Activated B cell treated with CpG ODN at 0.5 μM for 24 hours (primary cell): ENCODE data around the gene NLRP6. TPM values are rescaled to one million over a fixed set of nuclear protein-coding genes. Genes with fewer than 3 reads are reported as not detected.
"Not testable (repeated sequence)": the region's sequence is repeated elsewhere in the genome, so short reads cannot be mapped to it uniquely, and the experiment has no call there.

Experiments used
- ATAC-seq: fragments of 200-7000 bp; cut with Tn5 transposase; one replicate; pipeline ENCODE4 v1.10.0; 2021; ENCODE audit warnings: low read depth, mild to moderate bottlenecking, moderate library complexity
- CTCF ChIA-PET: fragments of 350-600 bp; sonication (Branson Sonifier 250); formaldehyde crosslinking; loops from one replicate; lab custom pipeline; 2021; ENCODE audit warnings: antibody characterized with exemption; lab: Charles Lee
- POLR2A ChIA-PET: fragments of 350-600 bp; sonication (Branson Sonifier 250); formaldehyde crosslinking; loops from one replicate; lab custom pipeline; 2021; ENCODE audit warnings: antibody characterized with exemption; lab: Charles Lee
- DNase-seq: peaks from one replicate; pipeline ENCODE4 v3.0.0; 2022
- H3K27ac Mint-ChIP-seq: one replicate; pipeline ENCODE4 v1.8.0; 2020; ENCODE audit warnings: mixed read lengths
- H3K27me3 Mint-ChIP-seq: one replicate; pipeline ENCODE4 v1.8.0; 2021; ENCODE audit warnings: mixed read lengths
- H3K36me3 Mint-ChIP-seq: one replicate; pipeline ENCODE4 v1.8.0; 2021; ENCODE audit warnings: low read depth, mixed read lengths
- H3K4me1 Mint-ChIP-seq: one replicate; pipeline ENCODE4 v1.8.0; 2021; ENCODE audit warnings: mixed read lengths
- H3K4me3 Mint-ChIP-seq: one replicate; pipeline ENCODE4 v1.8.0; 2020; ENCODE audit warnings: mild to moderate bottlenecking, mixed read lengths
- H3K9me3 Mint-ChIP-seq: one replicate; pipeline ENCODE4 v1.8.0; 2020; ENCODE audit warnings: mixed read lengths
- intact Hi-C: fragments of 100-400 bp; cut with micrococcal nuclease; formaldehyde crosslinking; loops from one replicate; pipeline ENCODE4 v1.15.1; 2024
- total RNA-seq: library from RNA; stranded (reverse); gene quantifications from 2 replicates; pipeline ENCODE4 v1.2.3, GENCODE V29; 2022
- TF ChIP-seq, protein P1 (sequence below): fragments of 200-600 bp; IDR thresholded peaks from one replicate; pipeline ENCODE4 v1.8.0; 2022; ENCODE audit warnings: antibody characterized with exemption, mild to moderate bottlenecking

The NLRP6 gene
- total RNA-seq, 1 donor from 2014 or later: 0.64 TPM

DNA sequence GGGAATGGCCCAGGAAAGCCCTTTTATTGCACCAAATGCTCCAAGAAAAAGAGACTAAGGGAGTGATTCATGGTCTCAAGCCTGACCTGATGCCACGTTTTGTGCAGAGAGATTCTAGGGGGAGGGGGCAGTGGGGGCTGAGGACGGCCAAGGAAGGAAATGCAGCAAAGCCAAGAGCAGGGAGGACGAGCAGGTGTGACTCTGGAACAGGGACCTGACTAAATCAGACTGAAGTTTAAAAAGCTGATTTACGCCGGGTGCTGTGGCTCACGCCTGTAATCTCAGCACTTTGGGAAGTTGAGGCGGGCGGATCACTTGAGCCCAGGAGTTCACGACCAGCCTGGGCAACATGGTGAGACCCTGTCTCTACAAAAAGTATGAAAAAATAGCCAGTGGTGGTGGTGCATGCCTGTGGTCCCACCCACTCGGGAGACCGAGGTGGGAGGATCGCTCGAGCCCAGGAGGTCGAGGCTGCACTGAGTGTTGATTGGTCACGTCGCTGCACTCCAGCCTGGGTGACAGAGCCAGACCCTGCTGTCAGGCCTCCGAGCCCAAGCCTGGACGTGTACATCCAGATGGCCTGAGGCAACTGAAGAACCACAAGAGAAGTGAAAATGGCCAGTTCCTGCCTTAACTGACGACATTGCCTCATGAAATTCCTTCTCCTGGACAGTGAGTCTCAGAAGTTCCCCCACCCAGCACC, 53.3 kb downstream of the NLRP6 start:
- Mint-ChIP-seq H3K9me3 (no peaks in the 10 kb centered on the region), H3K27ac (no peak overlapping the region), H3K4me3 (peak overlapping the region; percentile 57), H3K36me3 (no peaks in the 10 kb centered on the region), H3K27me3 (no peaks in the 10 kb centered on the region), H3K4me1 (peaks cover 47% of the 10 kb centered on the region)
- no peak for ATAC-seq
- ChIA-PET CTCF (no interaction called here), POLR2A (interaction anchor here (0.6 to 3.5 kb wide), 3 partner anchors 10 to 24 kb away, joined by 4 to 21 read pairs (median 7); no protein-coding TSS in a partner anchor)
- intact Hi-C loops: no loop called here
- TF ChIP-seq, protein P1, sequence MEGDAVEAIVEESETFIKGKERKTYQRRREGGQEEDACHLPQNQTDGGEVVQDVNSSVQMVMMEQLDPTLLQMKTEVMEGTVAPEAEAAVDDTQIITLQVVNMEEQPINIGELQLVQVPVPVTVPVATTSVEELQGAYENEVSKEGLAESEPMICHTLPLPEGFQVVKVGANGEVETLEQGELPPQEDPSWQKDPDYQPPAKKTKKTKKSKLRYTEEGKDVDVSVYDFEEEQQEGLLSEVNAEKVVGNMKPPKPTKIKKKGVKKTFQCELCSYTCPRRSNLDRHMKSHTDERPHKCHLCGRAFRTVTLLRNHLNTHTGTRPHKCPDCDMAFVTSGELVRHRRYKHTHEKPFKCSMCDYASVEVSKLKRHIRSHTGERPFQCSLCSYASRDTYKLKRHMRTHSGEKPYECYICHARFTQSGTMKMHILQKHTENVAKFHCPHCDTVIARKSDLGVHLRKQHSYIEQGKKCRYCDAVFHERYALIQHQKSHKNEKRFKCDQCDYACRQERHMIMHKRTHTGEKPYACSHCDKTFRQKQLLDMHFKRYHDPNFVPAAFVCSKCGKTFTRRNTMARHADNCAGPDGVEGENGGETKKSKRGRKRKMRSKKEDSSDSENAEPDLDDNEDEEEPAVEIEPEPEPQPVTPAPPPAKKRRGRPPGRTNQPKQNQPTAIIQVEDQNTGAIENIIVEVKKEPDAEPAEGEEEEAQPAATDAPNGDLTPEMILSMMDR: no peak
- DNase-seq: no peak

DNA sequence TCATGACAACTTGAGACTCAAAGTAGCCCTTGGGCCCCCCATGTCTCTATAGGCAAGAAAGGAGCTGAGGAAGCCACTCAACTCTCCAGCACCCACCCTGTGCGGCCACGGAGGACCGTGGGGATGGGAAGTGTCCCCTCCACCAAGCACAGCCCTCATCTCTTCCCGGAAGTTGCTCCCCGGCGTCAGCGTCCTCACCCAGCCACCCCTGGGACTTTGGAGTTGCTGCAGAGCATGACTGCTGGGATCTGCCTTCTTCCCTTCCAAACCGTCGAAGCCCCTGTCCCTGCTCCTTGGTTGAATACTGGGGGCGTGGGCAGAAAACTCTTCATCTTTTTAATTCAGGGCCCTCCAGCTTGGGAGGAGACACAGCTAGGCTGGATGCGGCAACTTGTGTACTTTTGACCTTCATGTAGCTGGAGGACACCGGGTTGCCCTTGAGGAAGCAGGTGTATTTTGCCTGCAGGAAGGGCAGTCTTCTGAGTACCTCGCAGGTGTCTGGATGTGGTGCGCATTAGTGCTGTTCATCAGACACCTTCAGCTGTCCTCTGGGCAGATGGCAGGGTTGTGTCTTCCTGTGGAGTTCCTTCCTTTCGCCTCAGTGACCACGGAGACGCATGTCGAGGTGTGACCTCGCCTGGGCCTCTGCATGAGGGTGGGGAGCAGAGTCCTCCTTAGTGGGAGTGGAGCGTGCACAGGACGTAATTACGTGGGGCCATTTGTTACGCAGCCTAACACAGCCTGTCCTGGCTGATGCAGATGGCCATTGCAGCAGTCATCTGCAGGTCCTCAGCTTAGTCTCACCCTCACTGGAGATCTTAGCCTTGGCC, 54.7 kb downstream of the NLRP6 start:
- H3K4me1 Mint-ChIP-seq: peaks cover 35% of the 10 kb centered on the region
- no peak overlapping the region for H3K27ac Mint-ChIP-seq
- no peaks in the 10 kb centered on the region for H3K9me3 Mint-ChIP-seq
- ChIA-PET CTCF (no interaction called here), POLR2A (interaction anchor here (1.2 to 1.3 kb wide), 2 partner anchors 9 to 22 kb away, joined by 4 to 7 read pairs; no protein-coding TSS in a partner anchor)
- intact Hi-C loops: no loop called here
- H3K27me3 Mint-ChIP-seq: no peaks in the 10 kb centered on the region
- no peaks in the 10 kb centered on the region for H3K36me3 Mint-ChIP-seq
- TF ChIP-seq, protein P1: no peak
- ATAC-seq (no peak), DNase-seq (no peak)
- H3K4me3 Mint-ChIP-seq: no peak overlapping the region

DNA sequence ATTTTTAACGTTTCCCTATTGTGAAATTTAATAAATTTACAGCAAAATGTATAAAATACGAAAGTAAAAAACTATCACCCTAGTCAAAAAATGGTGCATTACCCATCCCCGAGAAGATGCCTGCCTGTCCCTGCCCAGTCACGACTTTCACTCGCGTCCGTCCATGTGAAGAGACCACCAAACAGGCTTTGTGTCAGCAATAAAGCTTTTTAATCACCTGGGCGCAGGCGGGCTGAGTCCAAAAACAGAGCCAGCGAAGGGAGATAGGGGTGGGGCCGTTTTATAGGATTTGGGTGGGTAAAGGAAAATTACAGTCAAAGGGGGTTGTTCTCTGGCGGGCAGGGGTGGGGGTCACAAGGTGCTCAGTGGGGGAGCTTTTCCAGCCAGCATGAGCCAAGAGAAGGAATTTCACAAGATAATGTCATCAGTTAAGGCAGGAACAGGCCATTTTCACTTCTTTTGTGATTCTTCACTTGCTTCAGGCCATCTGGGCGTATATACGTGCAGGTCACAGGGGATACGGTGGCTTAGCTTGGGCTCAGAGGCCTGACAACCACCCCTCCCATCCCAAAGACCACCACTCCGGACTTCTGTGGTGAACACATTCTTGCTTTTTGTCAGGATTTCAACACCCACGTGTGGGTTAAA, 55.5 kb downstream of the NLRP6 start:
- CTCF ChIA-PET, H3K9me3 Mint-ChIP-seq, H3K27me3 Mint-ChIP-seq, DNase-seq, ATAC-seq, H3K4me3 Mint-ChIP-seq, intact Hi-C loops, H3K27ac Mint-ChIP-seq, H3K36me3 Mint-ChIP-seq: not testable (repeated sequence)
- H3K4me1 Mint-ChIP-seq: peaks cover 35% of the 10 kb centered on the region
- POLR2A ChIA-PET: interaction anchor here (1.3 kb wide), 1 partner anchor 21 kb away, joined by 4 read pairs; no protein-coding TSS in a partner anchor

DNA sequence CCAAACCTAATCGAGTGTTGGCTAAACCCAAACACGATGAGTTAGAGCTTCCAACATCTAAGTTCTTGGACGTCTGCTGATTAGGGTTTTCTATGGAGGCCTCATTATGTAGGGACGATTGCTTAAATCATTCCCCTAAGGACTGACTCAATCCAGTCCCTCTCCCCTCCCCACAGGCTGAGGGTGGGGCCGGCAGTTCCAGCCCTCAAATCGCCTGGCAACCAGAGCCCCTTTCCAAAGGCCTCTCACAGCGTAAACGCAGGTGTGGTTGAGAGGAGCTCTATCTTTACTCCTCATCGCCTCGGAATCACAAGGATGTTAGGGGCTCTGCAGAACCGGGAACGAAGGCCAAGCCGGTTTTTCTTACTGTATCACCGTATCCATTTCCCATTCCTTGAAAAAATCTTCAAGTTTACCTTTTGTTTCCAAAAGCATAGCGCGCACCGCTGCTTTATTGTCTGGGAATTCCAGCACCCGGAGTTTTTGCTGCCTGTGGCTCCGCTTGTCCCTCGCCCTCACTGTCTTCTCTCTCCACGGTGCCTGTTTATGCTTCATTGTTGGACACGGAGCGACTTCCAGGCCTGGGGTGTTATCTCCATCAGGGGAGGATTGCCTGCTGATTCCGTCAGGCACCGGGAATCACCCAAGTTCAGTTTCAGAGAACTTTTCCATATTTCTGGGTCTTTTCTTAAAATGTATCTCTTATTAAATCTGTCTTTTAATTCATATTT, 56.2 kb downstream of the NLRP6 start:
- Mint-ChIP-seq H3K27ac (no peak overlapping the region), H3K4me1 (peaks cover 29% of the 10 kb centered on the region), H3K4me3 (no peak overlapping the region), H3K9me3 (no peaks in the 10 kb centered on the region), H3K36me3 (no peaks in the 10 kb centered on the region), H3K27me3 (no peaks in the 10 kb centered on the region)
- TF ChIP-seq, protein P1: no peak
- no peak for ATAC-seq
- no peak for DNase-seq
- ChIA-PET CTCF (no interaction called here), POLR2A (interaction anchor here (1.3 kb wide), 1 partner anchor 21 kb away, joined by 4 read pairs; no protein-coding TSS in a partner anchor)
- intact Hi-C loops: no loop called here

Other genes with a start within 250 kb of the NLRP6 start
- gene SCGB1C1, start 85.3 kb upstream of the NLRP6 start, total RNA-seq: not detected in 2 replicates
- gene BET1L, start 71.0 kb upstream of the NLRP6 start, total RNA-seq: 44.2 and 47.0 TPM in 2 replicates
- 108 and 114 TPM in 2 replicates for gene RIC8A, start 70.7 kb upstream of the NLRP6 start, total RNA-seq
- gene SIRT3, start 42.1 kb upstream of the NLRP6 start, total RNA-seq: 21.8 and 23.0 TPM in 2 replicates
- 147 and 149 TPM in 2 replicates for gene PSMD13, start 41.4 kb upstream of the NLRP6 start, total RNA-seq
- gene PGGHG, start 10.7 kb downstream of the NLRP6 start, total RNA-seq: 62.3 and 74.1 TPM in 2 replicates
- gene IFITM5, start 21.1 kb downstream of the NLRP6 start, total RNA-seq: not detected in 2 replicates
- gene IFITM2, start 29.4 kb downstream of the NLRP6 start, total RNA-seq: 112 and 125 TPM in 2 replicates
- 21.2 and 25.3 TPM in 2 replicates for gene IFITM1, start 35.6 kb downstream of the NLRP6 start, total RNA-seq
- 14.8 and 17.0 TPM in 2 replicates for gene IFITM3, start 42.5 kb downstream of the NLRP6 start, total RNA-seq
- not detected in 2 replicates for gene B4GALNT4, start 91.1 kb downstream of the NLRP6 start, total RNA-seq
- gene PKP3, start 115.8 kb downstream of the NLRP6 start, total RNA-seq: 0.18 TPM in 1 of 2 replicates, not detected in the other
- gene SIGIRR, start 136.6 kb downstream of the NLRP6 start, total RNA-seq: 19.8 and 24.2 TPM in 2 replicates
- gene ANO9, start 163.6 kb downstream of the NLRP6 start, total RNA-seq: 37.2 and 46.1 TPM in 2 replicates
- gene PTDSS2, start 171.9 kb downstream of the NLRP6 start, total RNA-seq: 17.8 and 22.0 TPM in 2 replicates
- gene RNH1, start 228.8 kb downstream of the NLRP6 start, total RNA-seq: 101 and 103 TPM in 2 replicates